Measurements from ENCODE around the gene FOXF2. TPM values are rescaled to one million over a fixed set of nuclear protein-coding genes. Genes with fewer than 3 reads are reported as not detected.

Gene FOXF2
- total and polyA plus RNA-seq, 9 donors, result 0.05 to 0.18 (median 0.11) TPM; not detected in 5

GRCh38 chr6:1387876-1388629 is 1.3 kb upstream of the FOXF2 start:
- H3K27me3 ChIP-seq, result no peaks in the 10 kb centered on the region
- H3K4me1 ChIP-seq (ENCODE audit: insufficient read depth), result peaks cover 6% of the 10 kb centered on the region
- H3K4me3 ChIP-seq, result no peak overlapping the region
- intact Hi-C loops (cut with DNase I), result no loop called here
- H3K9me3 ChIP-seq, result no peaks in the 10 kb centered on the region
- 14 to 26% (median 19%) methylated on average over 20 of the region's 20 CpGs for WGBS, 3 donors
- DNase-seq, result no peak
- no peaks in the 10 kb centered on the region for H3K36me3 ChIP-seq
- TF ChIP-seq EP300 (IDR thresholded peaks at IDR 0.05) (no peak), POLR2A (IDR thresholded peaks at IDR 0.05) (no peak)
- TF ChIP-seq, protein P1, sequence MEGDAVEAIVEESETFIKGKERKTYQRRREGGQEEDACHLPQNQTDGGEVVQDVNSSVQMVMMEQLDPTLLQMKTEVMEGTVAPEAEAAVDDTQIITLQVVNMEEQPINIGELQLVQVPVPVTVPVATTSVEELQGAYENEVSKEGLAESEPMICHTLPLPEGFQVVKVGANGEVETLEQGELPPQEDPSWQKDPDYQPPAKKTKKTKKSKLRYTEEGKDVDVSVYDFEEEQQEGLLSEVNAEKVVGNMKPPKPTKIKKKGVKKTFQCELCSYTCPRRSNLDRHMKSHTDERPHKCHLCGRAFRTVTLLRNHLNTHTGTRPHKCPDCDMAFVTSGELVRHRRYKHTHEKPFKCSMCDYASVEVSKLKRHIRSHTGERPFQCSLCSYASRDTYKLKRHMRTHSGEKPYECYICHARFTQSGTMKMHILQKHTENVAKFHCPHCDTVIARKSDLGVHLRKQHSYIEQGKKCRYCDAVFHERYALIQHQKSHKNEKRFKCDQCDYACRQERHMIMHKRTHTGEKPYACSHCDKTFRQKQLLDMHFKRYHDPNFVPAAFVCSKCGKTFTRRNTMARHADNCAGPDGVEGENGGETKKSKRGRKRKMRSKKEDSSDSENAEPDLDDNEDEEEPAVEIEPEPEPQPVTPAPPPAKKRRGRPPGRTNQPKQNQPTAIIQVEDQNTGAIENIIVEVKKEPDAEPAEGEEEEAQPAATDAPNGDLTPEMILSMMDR (IDR thresholded peaks at IDR 0.05), result no peak
- no peak overlapping the region for H3K27ac ChIP-seq

GRCh38 chr6:1388630-1389368 is 577 bp upstream of the FOXF2 start:
- intact Hi-C loops (cut with DNase I), result no loop called here
- Histone ChIP-seq H3K27me3 (no peaks in the 10 kb centered on the region), H3K4me3 (peak overlapping the region; percentile 9), H3K27ac (no peak overlapping the region), H3K36me3 (no peaks in the 10 kb centered on the region), H3K4me1 (ENCODE audit: insufficient read depth) (peaks cover 6% of the 10 kb centered on the region), H3K9me3 (no peaks in the 10 kb centered on the region)
- no peak for DNase-seq
- 3 to 7% (median 6%) methylated on average over 36 of the region's 36 CpGs for WGBS, 3 donors
- TF ChIP-seq, protein P1 (IDR thresholded peaks at IDR 0.05), result no peak
- TF ChIP-seq POLR2A (IDR thresholded peaks at IDR 0.05), result no peak
- no peak for TF ChIP-seq EP300 (IDR thresholded peaks at IDR 0.05)

DNA sequence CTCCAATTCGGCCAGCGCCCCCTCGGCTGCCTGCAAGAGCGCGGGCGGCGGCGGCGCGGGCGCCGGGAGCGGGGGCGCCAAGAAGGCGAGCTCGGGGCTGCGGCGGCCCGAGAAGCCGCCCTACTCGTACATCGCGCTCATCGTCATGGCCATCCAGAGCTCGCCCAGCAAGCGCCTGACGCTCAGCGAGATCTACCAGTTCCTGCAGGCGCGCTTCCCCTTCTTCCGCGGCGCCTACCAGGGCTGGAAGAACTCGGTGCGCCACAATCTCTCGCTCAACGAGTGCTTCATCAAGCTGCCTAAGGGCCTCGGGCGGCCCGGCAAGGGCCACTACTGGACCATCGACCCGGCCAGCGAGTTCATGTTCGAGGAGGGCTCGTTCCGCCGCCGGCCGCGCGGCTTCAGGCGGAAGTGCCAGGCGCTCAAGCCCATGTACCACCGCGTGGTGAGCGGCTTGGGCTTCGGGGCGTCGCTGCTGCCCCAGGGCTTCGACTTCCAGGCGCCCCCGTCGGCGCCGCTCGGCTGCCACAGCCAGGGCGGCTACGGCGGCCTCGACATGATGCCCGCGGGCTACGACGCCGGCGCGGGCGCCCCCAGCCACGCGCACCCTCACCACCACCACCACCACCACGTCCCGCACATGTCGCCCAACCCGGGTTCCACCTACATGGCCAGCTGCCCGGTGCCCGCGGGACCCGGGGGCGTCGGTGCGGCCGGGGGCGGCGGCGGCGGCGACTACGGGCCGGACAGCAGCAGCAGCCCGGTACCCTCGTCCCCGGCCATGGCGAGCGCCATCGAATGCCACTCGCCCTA is 963 bp downstream of the FOXF2 start:
- WGBS, 3 donors, result 1% methylated on average over 61 to 106 of the region's 106 CpGs
- Histone ChIP-seq H3K4me1 (ENCODE audit: insufficient read depth) (peaks cover 6% of the 10 kb centered on the region), H3K27ac (no peak overlapping the region), H3K27me3 (no peaks in the 10 kb centered on the region), H3K36me3 (no peaks in the 10 kb centered on the region), H3K4me3 (peak overlapping the region; percentile 33), H3K9me3 (no peaks in the 10 kb centered on the region)
- TF ChIP-seq EP300 (IDR thresholded peaks at IDR 0.05) (no peak), POLR2A (IDR thresholded peaks at IDR 0.05) (no peak)
- TF ChIP-seq, protein P1 (IDR thresholded peaks at IDR 0.05), result no peak
- intact Hi-C loops (cut with DNase I), result loop anchor here in 3 of 4 donors (10.0 kb wide), 1 partner anchor 796 kb away; no protein-coding TSS in a partner anchor
- DNase-seq, result peak in 1 of 5 donors; percentile 32

Measured in ovary (tissue), 9 donors.